ENCODE measurements around the gene SV2C.

The SV2C gene

DNA sequence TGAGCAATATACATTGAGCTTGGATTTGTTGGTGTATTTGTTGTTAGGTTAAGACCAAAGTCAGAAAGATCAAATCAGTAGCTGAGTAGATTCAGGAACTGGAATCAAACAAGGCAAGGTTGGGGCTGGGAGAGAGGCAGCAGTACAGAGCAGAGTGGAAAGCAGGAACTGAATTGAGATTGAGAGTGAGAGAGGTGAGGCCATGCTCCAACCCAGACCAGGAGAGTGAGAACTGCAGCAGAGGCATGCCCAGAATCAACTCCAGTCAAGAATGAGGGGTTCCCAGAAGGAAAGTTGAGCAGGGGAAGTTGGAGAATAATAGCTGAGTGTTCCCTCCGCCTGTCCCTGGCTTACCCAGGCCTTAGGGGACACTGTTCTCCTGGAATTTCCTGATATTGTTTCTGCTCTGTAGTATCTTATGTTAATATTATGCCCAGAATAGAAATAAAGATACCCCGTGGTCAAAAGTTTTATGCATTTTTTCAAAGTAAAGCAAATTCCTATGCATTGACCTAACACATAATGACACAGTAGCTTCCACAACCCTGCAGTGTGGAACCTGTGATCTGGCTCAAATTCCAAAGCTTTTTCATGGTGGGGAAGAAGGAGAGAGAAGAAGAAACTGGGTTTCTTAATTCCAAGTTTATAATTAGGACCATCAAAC lies 82.7 kb downstream of the SV2C start:
- FAIRE-seq = no peak

DNA sequence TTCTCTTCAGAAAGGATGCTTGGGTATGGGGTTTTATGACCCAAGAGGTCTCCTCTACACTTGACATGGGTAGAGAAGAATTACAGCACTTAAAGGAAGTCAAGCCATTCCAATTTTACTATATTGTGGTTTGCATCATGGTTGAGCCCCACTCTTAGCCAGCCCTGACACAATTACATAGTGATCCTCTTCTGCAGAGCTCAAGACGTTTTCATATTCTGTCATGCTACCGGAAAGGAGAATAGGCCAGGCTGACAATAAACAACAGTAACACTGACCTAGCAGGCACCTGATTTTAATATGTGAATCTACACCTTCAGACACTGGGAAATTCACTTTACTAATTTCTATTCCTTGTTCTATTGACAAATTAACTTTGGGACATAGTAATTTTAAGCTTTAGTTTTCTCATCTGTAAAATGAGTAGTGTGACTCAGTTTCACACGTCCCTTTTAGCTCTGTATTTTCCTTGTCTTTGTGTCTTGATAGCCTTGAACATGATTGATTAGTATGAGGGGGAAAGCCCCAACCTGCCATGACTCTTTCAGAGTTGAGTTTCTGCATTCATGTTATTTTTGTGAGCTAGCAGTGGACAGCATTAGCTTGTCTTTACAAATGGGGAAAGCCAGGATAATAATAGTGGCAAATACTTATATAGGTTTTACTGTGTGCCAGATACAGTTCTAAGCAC lies 83.8 kb downstream of the SV2C start:
- no peak for FAIRE-seq

DNA sequence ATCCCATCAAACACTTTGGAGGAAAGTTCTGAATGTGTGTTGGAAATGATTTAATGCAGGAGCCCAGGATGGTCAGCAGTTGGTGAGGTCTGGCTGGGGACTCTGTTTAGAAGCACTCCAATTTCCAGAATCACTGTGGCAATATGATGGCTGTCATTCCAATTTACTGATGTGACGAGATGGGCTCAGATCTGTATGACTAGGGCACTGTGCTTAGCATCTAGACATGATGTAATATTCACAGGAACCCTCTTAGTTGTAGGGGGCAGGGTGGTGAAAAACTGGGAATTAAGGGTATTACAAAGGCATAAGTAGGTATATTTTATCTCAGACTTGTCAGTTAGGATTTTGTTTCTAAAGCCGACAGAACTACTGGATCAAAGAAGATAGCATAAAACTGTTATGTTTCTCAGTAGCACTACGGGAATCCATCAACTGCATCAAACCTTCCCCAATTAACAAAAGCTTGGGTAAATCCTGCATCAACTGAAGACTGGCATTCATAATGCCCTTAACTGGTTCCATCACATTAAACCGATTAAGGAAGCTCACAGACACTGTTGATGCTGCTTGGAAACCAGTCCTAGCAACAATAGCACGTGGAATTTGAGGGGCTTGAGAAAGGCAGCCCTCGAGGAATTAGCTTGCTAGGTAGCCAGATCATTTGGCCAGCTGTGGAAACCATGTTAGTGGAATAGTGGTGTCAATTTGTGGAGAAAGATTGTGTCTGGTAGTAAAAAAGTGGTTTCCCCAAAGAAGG lies 86.1 kb downstream of the SV2C start:
- no peak for FAIRE-seq

DNA sequence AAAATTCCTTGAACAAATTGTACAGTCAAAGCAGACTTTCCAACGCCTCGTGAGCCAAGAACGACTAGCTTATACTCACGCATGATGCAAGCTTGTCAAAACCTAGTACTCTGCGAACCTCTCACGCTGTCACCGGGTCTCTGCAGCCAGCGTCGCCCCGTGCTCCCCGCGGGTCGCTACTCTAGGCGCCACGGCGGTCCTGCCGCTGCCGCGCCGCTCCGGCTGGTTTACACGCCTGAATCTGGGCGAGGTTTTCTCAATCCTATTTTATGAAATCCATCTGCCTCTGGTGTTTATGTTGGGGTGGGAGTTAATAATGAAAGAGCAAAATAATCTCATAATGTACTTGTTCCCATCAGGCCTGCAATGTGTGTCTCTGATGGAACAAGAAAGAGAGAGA lies 90.9 kb downstream of the SV2C start:
- no peak for FAIRE-seq

DNA sequence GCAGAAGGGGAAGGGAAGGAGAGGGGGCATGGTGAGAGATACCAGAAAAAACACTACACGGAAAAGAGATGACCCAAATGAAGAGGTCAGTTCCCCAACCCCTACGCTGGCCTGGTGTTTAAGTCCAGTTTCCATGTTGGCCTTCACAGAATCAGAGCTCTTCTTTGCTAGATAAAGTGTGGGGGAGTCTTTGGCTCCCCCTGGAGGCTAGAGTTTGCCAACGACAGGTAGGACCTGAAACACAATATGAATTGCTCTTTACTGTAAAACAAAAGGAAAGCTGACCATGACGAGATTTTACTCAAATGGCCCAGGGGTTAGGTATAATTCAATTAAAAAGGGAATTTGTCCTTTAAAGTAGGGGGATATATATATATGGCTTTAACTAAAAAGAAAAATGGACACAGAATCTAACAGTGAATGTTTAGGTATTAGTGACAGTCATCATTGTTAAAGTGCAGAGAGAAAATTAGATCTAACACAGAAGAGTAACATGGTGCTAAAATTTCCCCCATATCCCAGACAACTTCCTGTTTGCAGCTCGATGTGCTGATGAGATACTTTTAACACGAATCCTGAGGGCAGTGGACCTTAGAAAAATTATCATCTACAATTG lies 92.0 kb downstream of the SV2C start:
- peak; percentile 19 for FAIRE-seq

DNA sequence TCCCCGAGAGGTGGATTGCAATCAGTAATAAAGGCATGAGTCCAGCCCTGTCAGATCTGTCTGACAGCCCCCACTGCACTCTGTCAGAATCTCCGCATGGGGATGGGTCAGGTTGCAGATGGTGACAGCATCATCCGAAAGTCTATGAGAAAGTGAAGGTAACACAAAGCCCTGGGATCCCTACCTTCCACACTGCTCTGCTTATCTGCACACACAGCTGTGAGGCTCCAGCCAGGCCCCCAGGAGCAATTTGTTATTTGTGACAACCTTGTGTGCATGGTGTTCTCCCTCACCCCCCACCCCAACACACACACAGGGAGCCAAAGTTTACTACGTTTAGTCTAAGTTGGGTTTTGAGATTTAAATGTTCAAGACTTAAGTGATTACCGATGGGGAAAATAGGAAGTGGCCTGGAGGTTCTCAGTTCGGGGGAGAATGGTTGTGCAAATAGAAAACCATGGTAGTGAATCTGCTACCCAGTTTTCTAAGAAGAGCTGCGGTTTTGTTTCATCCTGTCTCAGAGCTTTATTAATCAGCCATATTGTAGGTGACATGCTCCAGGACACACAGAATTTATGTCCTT lies 92.7 kb downstream of the SV2C start:
- no peak for FAIRE-seq

DNA sequence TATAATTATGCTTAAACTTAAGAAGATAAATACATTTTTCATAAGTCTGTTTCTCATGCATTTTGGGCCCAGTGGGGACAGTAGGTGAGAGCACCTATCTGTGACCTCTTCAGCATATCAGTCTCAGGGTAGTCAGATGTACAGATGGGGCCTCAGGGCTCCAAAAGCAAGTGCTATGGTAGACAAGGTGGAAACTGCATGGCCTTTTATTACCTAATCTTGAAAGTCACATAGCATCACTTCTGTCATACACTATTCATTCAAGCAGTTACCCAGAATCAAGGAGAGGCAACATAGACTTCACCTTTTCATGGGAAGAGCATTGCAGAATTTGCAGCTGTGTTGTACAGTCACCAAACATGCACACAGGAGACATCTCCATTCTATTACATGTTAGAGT lies 94.8 kb downstream of the SV2C start:
- no peak for FAIRE-seq

DNA sequence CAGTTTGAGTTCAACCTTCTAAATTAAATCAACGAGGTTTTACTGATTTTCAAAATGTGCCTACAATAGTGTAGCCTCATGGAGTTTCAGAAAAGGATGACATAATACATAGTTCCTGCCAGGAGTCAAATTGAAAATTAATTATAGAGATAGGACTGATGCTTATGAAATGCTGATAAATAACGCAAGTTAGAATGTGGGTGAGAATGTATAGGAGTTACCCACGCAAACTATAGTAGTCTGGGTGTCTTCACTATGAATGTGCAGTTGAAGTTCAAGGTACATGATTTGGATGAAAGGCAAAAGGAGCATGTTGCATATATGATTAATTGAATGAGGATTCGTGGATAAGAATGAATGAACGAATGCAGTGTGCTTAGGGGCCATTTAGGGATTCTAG lies 95.7 kb downstream of the SV2C start:
- no peak for FAIRE-seq

DNA sequence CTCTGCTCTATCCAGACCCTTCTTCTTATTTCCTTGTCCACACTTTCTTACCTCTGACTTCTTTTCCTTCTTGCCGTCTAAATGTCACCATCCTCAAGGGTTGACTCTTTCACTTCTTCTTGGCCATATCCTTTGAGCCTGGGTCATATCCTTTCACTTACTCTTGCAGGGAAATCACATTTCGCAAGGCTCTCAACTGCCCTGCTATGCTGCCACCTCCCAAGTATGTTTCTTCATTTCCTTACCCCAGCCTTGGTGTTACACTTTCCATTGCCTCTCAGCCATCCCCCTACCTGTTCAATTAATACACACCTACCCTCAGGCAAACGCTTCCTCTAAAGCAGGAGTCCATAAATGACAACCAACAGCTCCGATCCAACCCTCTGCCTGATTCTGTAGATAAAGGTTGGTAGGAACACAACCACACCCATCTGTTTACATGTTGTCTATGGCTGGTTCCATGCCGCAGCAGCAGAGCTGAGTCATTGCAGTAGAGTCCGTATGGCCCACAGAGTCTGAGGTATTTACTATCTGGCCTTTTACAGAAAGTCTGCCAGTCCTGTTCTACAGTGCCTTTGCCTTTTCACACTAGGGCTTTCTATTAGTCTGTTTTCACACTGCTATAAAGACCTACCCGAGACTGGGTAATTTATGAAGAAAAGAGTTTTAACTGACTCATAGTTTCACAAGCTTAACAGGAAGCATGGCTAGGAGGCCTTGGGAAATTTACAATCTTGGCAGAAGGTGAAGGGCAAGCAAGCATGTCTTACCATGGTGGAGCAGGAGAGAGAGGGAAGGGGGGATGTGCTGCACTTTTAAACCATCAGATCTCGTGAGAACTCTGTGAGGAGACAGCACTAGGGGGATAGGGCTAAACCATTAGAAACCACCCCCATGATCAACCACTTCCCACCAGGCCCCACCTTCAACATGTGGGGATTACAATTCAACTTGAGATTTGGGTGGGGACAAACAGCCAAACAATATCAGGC lies 97.9 kb downstream of the SV2C start:
- no peak for FAIRE-seq

DNA sequence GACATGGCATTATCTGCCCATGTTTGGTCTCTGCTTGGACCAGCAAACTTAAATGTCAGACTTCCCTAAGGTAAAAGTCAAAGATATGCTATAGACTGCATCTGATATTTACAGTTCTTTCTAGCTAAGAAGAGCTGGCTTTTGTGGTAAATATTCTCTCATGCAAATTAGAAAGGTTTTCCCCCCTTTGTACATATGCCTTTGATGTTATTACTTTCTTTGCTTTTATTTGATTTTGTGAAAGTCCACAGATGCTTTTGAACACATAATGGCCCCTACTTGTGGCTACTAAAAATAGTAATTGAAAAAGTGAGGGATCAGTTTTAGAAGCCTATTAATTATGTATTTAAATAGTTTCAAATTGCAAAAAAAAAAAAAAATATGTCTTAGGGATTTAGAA lies 104.2 kb downstream of the SV2C start:
- no peak for FAIRE-seq

DNA sequence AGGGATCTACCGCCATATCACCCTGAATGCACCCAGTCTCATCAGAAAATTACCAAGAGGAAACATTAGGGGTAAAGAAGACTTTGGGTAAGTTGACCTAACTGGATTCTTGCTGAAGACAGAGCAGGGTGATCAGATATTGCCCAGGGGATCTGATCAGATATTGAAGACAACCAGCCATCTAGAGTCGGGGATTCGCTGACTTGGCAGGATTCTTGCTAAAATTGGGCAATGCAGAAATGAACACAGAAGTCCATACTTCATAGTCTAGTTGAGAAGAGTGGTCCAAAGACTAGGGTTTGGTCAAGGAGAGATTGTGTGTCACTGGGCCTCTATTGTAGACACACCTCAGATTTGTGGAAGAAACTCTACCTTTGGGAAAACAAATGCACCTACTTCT lies 107.2 kb downstream of the SV2C start:
- no peak for FAIRE-seq

DNA sequence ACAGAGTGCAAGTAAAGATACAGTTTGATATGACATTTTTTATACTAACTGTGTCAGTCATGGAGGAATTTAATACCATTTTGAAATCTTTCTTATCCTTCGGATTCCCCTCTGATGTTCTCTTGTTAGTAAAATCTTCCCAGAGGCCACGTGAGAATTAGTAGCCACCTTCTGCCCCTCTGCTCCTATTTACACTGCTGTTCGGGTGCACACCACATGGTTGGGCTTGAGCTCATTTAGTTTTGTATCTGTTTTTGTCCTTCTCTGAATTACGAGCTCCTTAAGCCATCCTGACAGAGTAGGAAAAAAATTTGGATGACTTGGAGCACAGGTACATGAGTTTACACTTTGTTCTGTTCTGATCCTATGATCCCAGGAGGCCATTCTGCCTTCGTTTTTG lies 109.7 kb downstream of the SV2C start:
- no peak for FAIRE-seq

DNA sequence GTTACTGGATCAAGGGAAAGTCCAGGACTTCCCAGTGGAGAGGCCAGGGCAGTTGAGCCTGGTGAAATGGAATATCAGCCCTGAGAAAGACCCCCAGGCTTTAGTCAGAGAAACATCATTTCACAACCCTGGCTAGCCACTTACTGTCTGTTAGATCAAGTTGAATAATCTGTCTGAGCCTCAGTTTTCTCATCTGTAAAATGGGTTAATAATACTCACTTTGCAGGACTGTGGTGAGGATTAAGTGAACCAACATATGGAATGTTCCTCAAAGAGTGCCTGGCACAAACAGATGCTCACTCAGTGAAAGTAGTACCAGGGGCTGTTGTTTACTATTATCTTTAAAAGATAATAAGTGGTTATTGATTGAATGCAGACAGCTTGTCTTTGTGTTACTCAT lies 110.5 kb downstream of the SV2C start:
- no peak for FAIRE-seq

DNA sequence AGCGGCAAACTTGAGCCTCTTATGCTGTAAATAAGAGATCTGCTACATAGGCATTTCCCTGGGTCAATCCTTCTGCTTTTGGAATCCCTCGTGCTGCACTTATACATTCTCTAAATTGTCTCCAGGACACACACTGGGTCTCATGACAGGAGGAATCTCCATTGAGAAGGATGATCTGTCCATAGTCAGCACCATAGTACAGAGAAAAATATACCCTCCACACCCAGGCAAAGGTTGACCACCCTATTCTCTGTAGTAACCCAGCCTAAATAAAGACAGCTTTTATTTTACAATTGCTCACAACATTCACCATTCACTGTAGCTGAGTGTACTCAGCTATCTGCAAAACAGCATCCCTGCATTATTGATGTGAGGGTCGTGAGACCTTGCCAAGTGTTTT lies 111.2 kb downstream of the SV2C start:
- FAIRE-seq = no peak

DNA sequence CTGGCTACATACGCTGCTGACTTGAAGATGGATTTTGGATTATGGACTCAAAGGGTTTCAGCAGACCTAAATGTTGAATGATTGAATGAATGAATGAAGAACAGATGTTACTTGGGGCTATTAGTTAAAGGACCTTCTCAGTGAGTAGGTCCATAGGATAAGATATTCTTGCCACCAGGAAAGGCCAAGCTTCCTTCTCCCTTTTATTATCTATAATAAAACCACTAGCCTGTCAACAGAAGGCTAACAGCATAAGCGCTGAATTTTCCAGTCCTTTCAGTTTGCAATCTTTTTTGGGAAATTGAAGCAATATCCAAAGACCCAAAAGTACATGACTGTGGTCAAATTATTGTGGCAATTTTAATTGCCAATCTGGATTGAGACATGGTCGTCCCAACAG lies 113.3 kb downstream of the SV2C start:
- FAIRE-seq = no peak

DNA sequence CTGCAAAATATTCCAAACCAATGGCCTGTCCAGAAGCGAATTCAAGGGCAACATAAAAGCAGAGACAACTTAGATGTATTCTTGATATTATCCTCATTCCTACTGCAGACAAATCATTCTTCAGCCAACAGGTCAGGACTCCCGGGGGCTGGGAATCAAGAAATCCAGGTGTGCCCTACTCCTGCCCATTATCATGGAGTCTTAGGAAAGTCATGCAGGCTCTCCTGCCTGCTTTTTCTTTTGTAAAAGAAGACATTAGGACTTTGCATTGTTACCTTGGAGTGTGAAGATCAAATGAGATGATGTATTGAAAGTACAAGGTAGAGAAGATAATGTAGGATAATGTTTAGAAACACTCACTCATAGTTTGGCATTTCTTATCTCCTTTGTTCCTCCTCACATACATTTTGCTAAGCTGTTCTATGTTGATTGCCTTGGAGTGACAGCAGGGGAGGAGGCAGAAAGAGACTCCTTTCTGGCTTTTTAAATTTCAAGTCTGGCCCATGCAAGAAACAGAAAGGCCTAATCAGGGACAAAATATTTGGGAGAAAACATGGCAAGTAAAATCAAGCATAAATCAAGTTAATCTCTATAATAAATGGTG lies 113.8 kb downstream of the SV2C start:
- FAIRE-seq = no peak

DNA sequence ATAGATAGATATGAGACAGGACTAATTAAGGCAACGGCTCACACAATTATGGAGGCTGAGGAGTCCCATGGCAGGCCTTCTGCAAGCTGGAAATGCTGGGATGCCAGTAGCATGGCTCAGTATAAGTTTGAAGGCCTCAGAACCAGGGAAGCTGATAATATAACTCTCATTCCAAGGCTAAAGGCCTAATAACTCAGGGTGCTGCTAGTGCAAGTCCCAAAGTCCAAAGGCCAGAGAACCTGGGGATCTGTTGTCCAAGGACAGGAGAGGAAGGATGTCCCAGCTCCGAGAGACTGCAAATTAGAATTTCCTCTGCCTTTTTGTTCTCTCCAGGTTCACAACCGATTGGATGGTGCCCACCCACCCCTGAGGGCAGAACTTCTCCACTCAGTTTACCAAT lies 114.5 kb downstream of the SV2C start:
- FAIRE-seq = no peak

DNA sequence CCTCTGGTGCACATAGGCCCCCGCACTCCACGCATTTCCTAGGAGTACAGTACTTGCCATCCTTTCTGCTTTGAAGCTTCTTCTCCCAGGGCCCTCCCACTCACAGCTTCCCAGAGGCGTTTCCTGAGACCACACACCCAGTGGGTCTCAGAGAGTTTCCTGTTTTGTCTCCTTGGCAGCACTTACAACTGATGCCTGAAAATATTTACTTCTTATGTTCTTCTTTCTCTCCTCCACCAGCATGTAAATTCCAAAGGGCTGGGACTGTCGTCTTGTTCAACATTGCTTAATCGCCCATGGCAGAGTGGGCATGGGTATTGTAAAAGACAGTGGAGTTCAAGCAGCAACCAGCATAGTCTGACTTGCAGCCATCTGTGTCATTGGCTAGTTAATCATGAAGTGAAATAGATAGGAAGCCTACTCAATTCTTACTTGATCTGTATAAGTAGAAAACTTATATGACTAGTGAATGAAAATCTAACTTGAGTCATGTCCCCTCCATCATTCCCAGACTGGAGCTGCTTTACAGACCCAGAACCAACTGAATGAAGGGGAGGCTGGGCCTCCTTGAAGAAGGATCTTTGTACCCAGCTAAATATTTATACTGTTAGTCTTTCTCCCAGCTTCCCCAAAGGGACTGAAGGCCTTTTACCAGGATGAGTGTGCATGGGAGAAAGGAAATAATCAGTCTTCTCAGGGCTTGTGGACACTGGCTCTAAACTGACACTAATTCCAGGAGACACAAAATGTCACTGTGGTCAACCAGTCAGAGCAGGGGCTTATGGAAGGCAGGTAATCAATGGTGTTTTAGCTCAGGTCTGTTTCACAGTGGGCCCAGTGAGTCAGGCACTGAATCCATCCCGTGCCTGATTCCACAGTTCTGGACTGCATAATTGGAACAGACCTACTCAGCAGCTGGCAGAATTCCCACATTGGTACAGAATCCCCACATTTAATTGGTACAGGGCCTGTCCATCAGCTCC lies 116.4 kb downstream of the SV2C start:
- FAIRE-seq = no peak

DNA sequence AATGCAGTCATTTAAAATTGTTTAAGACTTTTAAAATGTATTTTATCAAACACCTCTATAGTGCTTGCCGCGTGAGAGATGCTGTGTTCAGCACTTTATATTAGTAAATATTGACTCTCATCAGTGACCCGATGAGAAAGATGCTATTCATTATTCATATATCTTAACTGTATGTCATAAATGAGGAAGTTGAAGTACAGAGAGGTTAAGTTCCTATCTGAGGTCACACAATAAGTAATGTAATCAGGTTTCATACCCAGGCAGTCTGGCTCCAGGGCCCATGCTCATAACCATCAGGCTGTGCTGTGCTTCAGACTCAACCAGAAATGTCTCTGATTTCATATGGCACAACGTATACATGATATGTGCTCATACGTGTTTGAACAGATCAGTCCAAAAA lies 119.0 kb downstream of the SV2C start:
- no peak for FAIRE-seq

DNA sequence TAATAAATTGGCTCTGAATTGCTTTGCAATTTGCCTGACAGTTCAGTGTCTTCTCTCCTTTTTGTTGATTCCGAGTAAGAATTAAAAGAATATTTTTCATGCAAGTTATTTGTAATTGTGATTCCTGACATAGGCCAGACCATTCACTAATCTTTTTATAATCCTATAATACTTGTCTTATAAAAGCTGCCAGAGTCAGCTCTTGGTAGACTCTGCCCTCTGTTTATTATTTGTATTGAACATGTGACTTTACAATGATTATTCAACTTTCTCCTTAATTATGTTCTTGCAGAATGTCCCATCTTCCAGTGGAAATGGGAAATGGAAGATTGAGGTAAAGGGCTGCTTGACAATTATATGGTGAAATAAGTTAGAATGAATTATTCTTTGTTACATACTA lies 121.0 kb downstream of the SV2C start:
- no peak for FAIRE-seq
